Naive B cell (primary cell): ENCODE data around the gene MCRIP1. TPM values are rescaled to one million over a fixed set of nuclear protein-coding genes. Genes with fewer than 3 reads are reported as not detected.

ENCODE experiments used
- ATAC-seq, 2 donors: fragments of 150-1000 bp; cut with Tn5 transposase; 2 replicates each; pipeline ENCODE4 v1.10.0; 2021; ENCODE audit warnings: low read depth in 2 of 2, mild to moderate bottlenecking in 2 of 2, moderate library complexity in 2 of 2
- DNase-seq: peaks from one replicate; pipeline ENCODE4 v3.0.0; 2022
- H3K27ac Mint-ChIP-seq, 6 donors: one replicate each; pipeline ENCODE4 v1.8.0; 2020 to 2022; ENCODE audit warnings: mild to moderate bottlenecking in 6 of 6, mixed read lengths in 6 of 6, moderate library complexity in 5 of 6, inconsistent platforms in 2 of 6
- H3K27me3 Mint-ChIP-seq, 3 donors: one replicate each; pipeline ENCODE4 v1.8.0; 2021 to 2022; ENCODE audit warnings: mixed read lengths in 3 of 3, mild to moderate bottlenecking in 1 of 3
- H3K36me3 Mint-ChIP-seq, 2 donors: one replicate each; pipeline ENCODE4 v1.8.0; 2020 to 2022; ENCODE audit warnings: mixed read lengths in 2 of 2, inconsistent platforms in 1 of 2, mild to moderate bottlenecking in 1 of 2
- H3K4me1 Mint-ChIP-seq, 3 donors: one replicate each; pipeline ENCODE4 v1.8.0; 2020 to 2022; ENCODE audit warnings: mixed read lengths in 3 of 3, inconsistent platforms in 1 of 3, mild to moderate bottlenecking in 1 of 3, moderate library complexity in 1 of 3
- H3K4me3 Mint-ChIP-seq, 8 donors: one replicate each; pipeline ENCODE4 v1.8.0; 2020 to 2022; ENCODE audit warnings: mild to moderate bottlenecking in 8 of 8, mixed read lengths in 8 of 8, moderate library complexity in 8 of 8, inconsistent platforms in 2 of 8
- H3K9me3 Mint-ChIP-seq, 7 donors: one replicate each; pipeline ENCODE4 v1.8.0; 2020 to 2022; ENCODE audit warnings: mixed read lengths in 7 of 7, mild to moderate bottlenecking in 5 of 7, inconsistent platforms in 2 of 7, moderate library complexity in 1 of 7
- polyA plus RNA-seq, 6 donors: library from polyadenylated mRNA; unstranded; fragments of 300-500 nt; fragmentation: Illumina TruSeq; gene quantifications; one replicate each; pipeline ENCODE4 v1.2.3, GENCODE V29; 2021; ENCODE audit warnings: low read depth in 6 of 6

MCRIP1 gene
- polyA plus RNA-seq, 6 donors from 2014 or later: 66.2 to 114 (median 77.4) TPM

GRCh38 chr17:81867170-81867990 lies 34.3 kb upstream of the MCRIP1 start:
- Mint-ChIP-seq H3K4me1 (peaks cover 17 to 41% (median 25%) of the 10 kb centered on the region in 3 donors), H3K9me3 (no peaks in the 10 kb centered on the region), H3K27ac (peak overlapping the region in 5 of 6 donors; percentile 69 to 95 (median 92)), H3K36me3 (no peaks in the 10 kb centered on the region), H3K27me3 (no peaks in the 10 kb centered on the region), H3K4me3 (peak overlapping the region in 3 of 8 donors; percentile 24 to 57 (median 30))
- DNase-seq (no peak), ATAC-seq (no peak)

DNA sequence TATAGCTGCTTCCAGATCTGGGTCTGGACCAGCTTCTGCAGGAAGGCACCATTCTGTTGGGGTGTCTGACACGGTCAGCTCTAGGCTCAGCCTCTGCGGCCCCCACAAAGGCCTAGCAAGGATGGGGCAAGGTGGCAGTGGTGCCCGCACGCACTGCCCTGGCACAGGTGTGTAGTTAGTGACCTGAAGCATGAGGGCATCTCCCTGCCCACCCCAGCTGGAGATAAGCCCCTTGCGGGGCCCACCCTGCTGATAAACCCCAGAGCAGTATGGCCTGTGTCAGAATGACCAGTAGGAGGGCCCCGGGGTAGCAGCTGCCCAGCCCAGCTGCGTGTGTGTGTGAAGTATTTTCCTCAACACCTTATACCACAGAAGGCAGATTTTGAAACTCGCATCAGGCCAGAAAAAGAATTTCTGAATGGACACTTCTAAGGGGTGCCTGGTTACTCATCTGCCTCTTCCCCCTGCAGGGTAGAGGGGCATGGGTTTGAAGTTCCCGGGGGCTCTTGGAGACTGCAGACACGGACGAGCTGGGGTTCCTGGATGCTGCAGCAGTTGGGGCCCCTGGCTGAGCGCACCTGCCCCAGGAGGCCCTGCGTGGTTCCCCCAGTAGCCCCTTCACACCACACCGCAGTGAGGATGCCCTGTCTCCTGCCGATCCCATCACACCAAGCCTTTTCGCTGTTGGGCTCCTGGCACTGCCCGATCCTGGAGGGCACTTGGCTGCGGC lies 33.5 kb upstream of the MCRIP1 start:
- Mint-ChIP-seq H3K27me3 (no peaks in the 10 kb centered on the region), H3K4me1 (peaks cover 17 to 36% (median 26%) of the 10 kb centered on the region in 3 donors), H3K36me3 (no peaks in the 10 kb centered on the region), H3K4me3 (peak overlapping the region in 1 of 8 donors; percentile 57), H3K27ac (peak overlapping the region in 4 of 6 donors; percentile 69 to 95 (median 94)), H3K9me3 (no peaks in the 10 kb centered on the region)
- no peak for ATAC-seq
- DNase-seq: no peak

DNA sequence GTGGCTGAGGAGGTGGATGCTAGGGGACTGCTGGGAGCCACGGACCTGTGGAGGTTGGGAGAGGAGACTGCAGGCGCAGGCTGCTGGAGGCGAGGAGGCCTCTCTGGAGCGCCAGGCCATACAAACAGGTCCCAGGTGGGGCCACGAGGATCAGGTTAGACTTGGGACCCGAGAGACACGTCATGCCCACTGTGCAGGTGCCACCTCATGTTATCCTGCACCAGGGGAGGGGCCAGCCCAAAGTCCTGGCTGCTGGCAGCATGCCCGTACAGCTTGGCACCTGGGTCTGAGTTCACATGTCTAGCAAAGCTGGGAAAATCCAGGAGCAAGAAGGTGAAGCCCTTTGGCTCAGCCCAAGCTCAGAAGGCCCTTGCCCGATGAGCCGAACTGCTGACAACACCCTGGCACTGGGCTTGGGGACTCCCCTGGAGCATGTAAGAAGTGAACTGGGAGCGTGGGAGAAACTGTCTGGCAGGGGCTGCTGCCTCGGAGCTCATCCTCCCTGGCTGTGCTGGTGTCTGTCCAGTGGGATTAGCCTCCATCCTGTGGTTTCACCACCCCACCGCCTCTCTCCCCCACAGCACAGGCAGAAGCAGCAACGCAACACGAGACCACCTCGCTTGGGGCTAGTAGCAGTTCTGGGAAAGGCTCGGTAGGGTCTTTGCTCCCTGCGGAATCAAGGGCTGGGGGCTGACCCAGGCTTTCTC lies 32.8 kb upstream of the MCRIP1 start:
- Mint-ChIP-seq H3K27ac (peak overlapping the region in 4 of 6 donors; percentile 49 to 95 (median 79)), H3K36me3 (no peaks in the 10 kb centered on the region), H3K9me3 (no peaks in the 10 kb centered on the region), H3K4me3 (peak overlapping the region in 4 of 8 donors; percentile 55 to 60 (median 57)), H3K27me3 (no peaks in the 10 kb centered on the region), H3K4me1 (peaks cover 23 to 42% (median 29%) of the 10 kb centered on the region in 3 donors)
- no peak for DNase-seq
- ATAC-seq: no peak

DNA sequence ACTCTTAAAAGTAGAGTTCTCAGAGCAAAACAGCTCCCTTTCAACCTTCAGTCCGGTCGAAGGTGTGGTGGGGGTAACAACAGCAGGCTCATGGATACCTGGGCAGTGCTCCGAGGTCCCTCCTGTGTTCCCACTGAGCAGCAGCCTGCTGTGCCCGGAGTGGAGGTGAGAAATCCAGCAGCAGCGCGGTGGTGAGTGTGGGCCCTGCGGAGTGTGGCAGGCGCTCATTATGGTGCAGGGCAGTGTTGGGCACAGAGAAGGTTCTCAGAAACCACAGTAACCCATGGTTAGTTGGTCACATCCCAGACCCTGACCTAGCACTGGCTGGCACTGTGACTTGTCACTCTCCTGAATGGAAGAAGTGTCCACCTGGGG lies 32.3 kb upstream of the MCRIP1 start:
- ATAC-seq (no peak), DNase-seq (no peak)
- peaks cover 23 to 43% (median 28%) of the 10 kb centered on the region in 3 donors for H3K4me1 Mint-ChIP-seq
- no peaks in the 10 kb centered on the region for H3K27me3 Mint-ChIP-seq
- no peaks in the 10 kb centered on the region for H3K9me3 Mint-ChIP-seq
- H3K36me3 Mint-ChIP-seq: no peaks in the 10 kb centered on the region
- H3K4me3 Mint-ChIP-seq: peak overlapping the region in 4 of 8 donors; percentile 55 to 60 (median 57)
- peak overlapping the region in 3 of 6 donors; percentile 49 to 95 (median 87) for H3K27ac Mint-ChIP-seq

GRCh38 chr17:81863833-81864768 lies 31.0 kb upstream of the MCRIP1 start:
- DNase-seq: no peak
- no peaks in the 10 kb centered on the region for H3K27me3 Mint-ChIP-seq
- peak overlapping the region in 4 of 8 donors; percentile 15 to 81 (median 66) for H3K4me3 Mint-ChIP-seq
- H3K27ac Mint-ChIP-seq: peak overlapping the region in 4 of 6 donors; percentile 25 to 89 (median 61)
- peaks cover 26 to 41% (median 28%) of the 10 kb centered on the region in 3 donors for H3K4me1 Mint-ChIP-seq
- H3K36me3 Mint-ChIP-seq: peaks cover 0 to 7% of the 10 kb centered on the region in 2 donors
- ATAC-seq: no peak
- no peaks in the 10 kb centered on the region for H3K9me3 Mint-ChIP-seq

DNA sequence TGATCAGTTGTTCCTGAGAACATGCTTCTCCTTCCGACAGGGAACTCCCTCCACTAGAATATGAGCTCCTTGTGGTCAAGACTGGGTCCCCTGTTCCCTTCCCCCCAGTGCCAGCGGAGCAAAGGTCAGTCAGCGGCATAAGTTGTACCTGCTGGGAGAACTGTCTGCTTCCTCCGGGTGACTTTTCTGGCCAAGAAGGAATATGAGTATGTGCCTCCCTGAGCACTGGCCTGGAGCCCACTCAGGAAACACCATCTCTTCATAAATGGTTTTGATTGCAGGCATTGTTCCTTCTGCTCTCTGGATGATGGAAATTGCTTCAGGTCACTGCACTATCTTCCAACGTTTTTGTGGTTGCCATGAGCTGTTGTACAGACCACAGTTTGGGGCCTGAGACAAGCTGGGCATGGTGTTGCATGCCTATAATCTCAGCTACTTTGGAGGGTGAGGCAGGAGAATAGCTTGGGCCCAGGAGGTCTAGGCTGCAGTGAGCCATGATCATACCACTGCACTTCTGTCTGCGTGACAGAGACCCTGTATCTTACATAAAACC lies 30.1 kb upstream of the MCRIP1 start:
- peak overlapping the region; percentile 75 to 89 (median 84) for H3K27ac Mint-ChIP-seq
- no peak for DNase-seq

DNA sequence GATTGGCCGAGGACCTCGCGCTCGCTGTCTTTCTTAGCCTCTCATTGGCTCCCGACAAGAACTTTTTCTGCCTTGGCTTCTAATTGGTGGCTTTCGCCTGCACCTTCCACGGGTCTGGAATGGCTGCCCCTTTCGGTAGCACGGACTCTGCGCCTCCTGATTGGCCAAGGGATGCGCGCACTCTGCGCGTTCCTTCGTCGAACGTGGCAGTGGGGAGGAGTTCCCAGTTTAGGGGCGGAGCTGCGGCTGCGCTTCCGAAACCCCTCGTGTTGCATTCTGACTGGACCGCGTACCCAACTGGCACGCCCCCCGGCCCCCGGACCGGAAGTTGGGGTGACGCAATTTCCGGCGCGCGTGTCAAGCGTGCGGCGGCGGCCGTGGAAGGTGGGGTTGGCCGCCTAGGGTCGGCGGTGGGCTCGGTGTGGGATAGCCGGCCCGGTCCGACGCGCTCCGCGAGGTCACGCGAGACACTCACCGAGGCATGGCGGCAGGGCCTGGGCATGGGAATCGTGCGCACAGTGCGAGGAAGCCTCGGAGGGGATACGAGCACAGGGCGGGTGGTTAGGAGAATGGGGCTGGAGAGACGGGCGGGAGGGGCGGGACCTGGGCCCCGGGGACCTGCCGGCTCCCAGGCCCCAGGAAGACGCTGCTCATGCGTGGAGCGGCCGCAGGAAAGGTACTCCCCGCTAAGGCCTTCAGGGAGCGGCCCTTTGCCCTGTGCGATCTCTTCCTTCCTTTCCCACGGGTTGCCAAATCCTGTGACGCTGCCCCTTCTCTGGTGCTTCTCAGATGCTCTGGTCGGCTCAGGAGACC lies 27.9 kb upstream of the MCRIP1 start:
- Mint-ChIP-seq H3K27me3 (no peaks in the 10 kb centered on the region), H3K27ac (peak overlapping the region; percentile 97 to 99 (median 98)), H3K4me1 (peaks cover 20 to 48% (median 34%) of the 10 kb centered on the region in 3 donors), H3K4me3 (peak overlapping the region; percentile 86 to 94 (median 91)), H3K36me3 (peaks cover 0 to 7% of the 10 kb centered on the region in 2 donors), H3K9me3 (no peaks in the 10 kb centered on the region)
- ATAC-seq: peak; percentile 76 to 79
- peak; percentile 99 for DNase-seq

More for the DNA sequence above, 30.1 kb upstream of the MCRIP1 start:
- Mint-ChIP-seq H3K4me3 (peak overlapping the region in 7 of 8 donors; percentile 27 to 81 (median 66)), H3K36me3 (peaks cover 0 to 7% of the 10 kb centered on the region in 2 donors), H3K9me3 (no peaks in the 10 kb centered on the region), H3K4me1 (peaks cover 23 to 42% (median 35%) of the 10 kb centered on the region in 3 donors), H3K27me3 (no peaks in the 10 kb centered on the region)
- ATAC-seq: no peak

GRCh38 chr17:81859906-81860755 lies 27.0 kb upstream of the MCRIP1 start, which contains the start of gene P4HB:
TSS of gene P4HB (minus strand) at chr17:81860535. CDS start at chr17:81860471, 64 bp downstream.
- peaks cover 17 to 49% (median 41%) of the 10 kb centered on the region in 3 donors for H3K4me1 Mint-ChIP-seq

GRCh38 chr17:81858967-81859905 lies 26.1 kb upstream of the MCRIP1 start:
- DNase-seq: no peak
- peaks cover 17 to 49% (median 40%) of the 10 kb centered on the region in 3 donors for H3K4me1 Mint-ChIP-seq
- peaks cover 0 to 7% of the 10 kb centered on the region in 2 donors for H3K36me3 Mint-ChIP-seq

More at GRCh38 chr17:81859906-81860755, 27.0 kb upstream of the MCRIP1 start, which contains the start of gene P4HB:
- Mint-ChIP-seq H3K27ac (peak within 1 kb of the TSS; percentile 97 to 99 (median 98)), H3K27me3 (no peaks in the 10 kb centered on the region), H3K9me3 (no peaks in the 10 kb centered on the region), H3K4me3 (peak within 1 kb of the TSS; percentile 86 to 94 (median 92)), H3K36me3 (peaks cover 0 to 7% of the 10 kb centered on the region in 2 donors)
- ATAC-seq (peak; percentile 7 to 8), DNase-seq (no peak)

More at GRCh38 chr17:81858967-81859905, 26.1 kb upstream of the MCRIP1 start:
- Mint-ChIP-seq H3K4me3 (peak overlapping the region; percentile 79 to 94 (median 90)), H3K9me3 (no peaks in the 10 kb centered on the region), H3K27ac (peak overlapping the region; percentile 13 to 99 (median 89)), H3K27me3 (no peaks in the 10 kb centered on the region)
- no peak for ATAC-seq
